Pancreas (tissue), 10 donors: Measurements from ENCODE around the gene RNF169. TPM values are rescaled to one million over a fixed set of nuclear protein-coding genes. Genes with fewer than 3 reads are reported as not detected.

Experiments
- ATAC-seq, 4 donors: fragments of 200-7000 bp; cut with Tn5 transposase; one replicate each; pipeline versions ENCODE4 v1.8.0 to v1.9.1; 2020; ENCODE audit warnings: mild to moderate bottlenecking in 4 of 4, moderate library complexity in 4 of 4
- DNase-seq, 6 donors: peaks; one replicate each; pipeline ENCODE4 v3.0.0-alpha.2; 2020
- FAIRE-seq: peaks from 2 replicates; lab custom pipeline; 2012; peaks lifted over from hg19 to GRCh38; lab: Jason Lieb, UNC
- H3K27ac ChIP-seq, 4 donors: fragments of 200-600 bp; sonication (generic); 1 replicate in 3 of 4; 2 replicates in 1 of 4; pipeline versions ENCODE4 v1.5.0 to v1.8.0; 2020
- H3K27me3 ChIP-seq, 4 donors: fragments of 200-600 bp; one replicate each; pipeline ENCODE4 v1.8.0; 2021
- H3K36me3 ChIP-seq, 3 donors: fragments of 200-600 bp; sonication (generic) in 1 of 3; one replicate each; pipeline versions ENCODE4 v1.5.0 to v1.8.0; 2020 to 2021
- H3K4me1 ChIP-seq, 3 donors: fragments of 200-600 bp; one replicate each; pipeline ENCODE4 v1.8.0; 2021
- H3K4me3 ChIP-seq, 4 donors: fragments of 200-600 bp; sonication (generic) in 2 of 4; one replicate each; pipeline versions ENCODE4 v1.5.0 to v1.8.0; 2020 to 2021
- H3K9me3 ChIP-seq, 4 donors: fragments of 200-600 bp; one replicate each; pipeline ENCODE4 v1.8.0; 2021
- CTCF ChIP-seq, 4 donors: fragments of 200-600 bp; sonication (generic) in 3 of 4; IDR thresholded peaks; one replicate each; pipeline versions ENCODE4 v1.5.0 to v1.8.0; 2021; ENCODE audit warnings: antibody characterized with exemption in 4 of 4
- WGBS, 2 donors: extraction: QIAGEN DNeasy Blood & Tissue Kit; methylation state at CpG; one replicate each; pipeline ENCODE4 v1.1.7; 2013; 5-methylcytosine and 5-hydroxymethylcytosine counted together
- intact Hi-C, 3 donors: fragments of 100-400 bp; cut with DNase I; formaldehyde crosslinking; loops; one replicate each; pipeline versions ENCODE4 v1.11.1 to v1.14.2; 2022
- polyA plus RNA-seq, 2 donors: library from polyadenylated mRNA; stranded (reverse); fragments of 200-250 nt; gene quantifications; one replicate each; pipeline ENCODE4 v1.2.3, GENCODE V29; 2013
- total RNA-seq, 6 donors: library from RNA; stranded (reverse); fragmentation: NEBNext Ultra II Directional in 4 of 6; extraction: Animal tissue kit (Norgen Biotek cat#: 25700) in 4 of 6; gene quantifications; one replicate each; pipeline versions ENCODE4 v1.2.1 to v1.2.4, GENCODE V29; 2021 to 2023
- donor health status: healthy with polysubstance abuse.
- donor health status: DM: no; HTN: no; CAD: no; lungs with moderate emphysema.
- donor health status: DM: no; HTN: no; CAD: no.
- donor health status: control.
- donor health status: control.
- donor health status: Bipolar disorder and iron deficiency.
- donor health status: DM: yes; HTN: yes; CAD: no.
- donor health status: DM: no; HTN: no; CAD: no.
- donor health status: DM: no; HTN: no; CAD: no.
- donor health status: DM: yes; HTN: yes; CAD: no.

RNF169 gene
- total and polyA plus RNA-seq, 8 donors = 2.3 to 12.0 (median 6.9) TPM

DNA sequence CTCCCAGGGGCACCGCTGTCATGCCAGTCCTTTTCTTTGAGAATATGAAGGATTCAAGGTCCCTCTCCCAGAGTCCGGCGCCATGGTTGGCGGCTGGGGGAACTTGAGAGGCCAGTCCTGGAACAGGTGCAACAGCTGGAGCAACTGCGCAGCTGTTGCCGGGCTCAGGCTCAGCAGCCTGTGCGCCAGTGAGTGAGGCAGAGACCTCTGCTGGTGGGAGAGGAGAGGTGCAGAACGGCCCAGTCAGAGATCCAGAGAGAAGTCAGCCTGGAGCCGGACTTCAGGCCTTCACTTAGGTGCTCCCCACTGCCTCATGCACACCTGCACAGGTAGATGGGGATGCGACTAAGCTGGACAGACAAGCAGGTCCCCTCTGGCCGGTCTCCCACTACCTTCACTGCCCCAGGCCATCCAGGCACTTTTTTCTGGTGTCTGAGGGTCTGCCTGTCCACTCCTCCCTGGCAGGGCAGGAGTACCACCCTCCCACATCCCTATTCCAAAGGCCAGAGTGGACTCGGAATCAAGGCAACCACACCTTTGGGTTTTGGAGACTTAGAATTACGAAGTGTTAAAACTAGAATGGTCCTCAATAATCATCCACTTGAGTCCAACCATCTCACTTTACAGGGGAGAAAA, 22.0 kb upstream of the RNF169 start:
- no peaks in the 10 kb centered on the region for H3K9me3 ChIP-seq
- intact Hi-C loops = loop anchor here in 1 of 3 donors (5.0 to 10.0 kb wide), 2 partner anchors 92 to 114 kb away; no protein-coding TSS in a partner anchor
- no peaks in the 10 kb centered on the region for H3K36me3 ChIP-seq
- peak; percentile 75 to 90 (median 90) for TF ChIP-seq CTCF (IDR thresholded peaks at IDR 0.05)
- H3K27ac ChIP-seq = no peak overlapping the region
- H3K4me3 ChIP-seq = no peak overlapping the region
- ATAC-seq (peak; percentile 96 to 99 (median 99)), FAIRE-seq (no peak), DNase-seq (peak; percentile 68 to 93 (median 83))
- H3K27me3 ChIP-seq = peaks cover 0 to 3% (median 1%) of the 10 kb centered on the region in 4 donors
- WGBS, 2 donors = 5 to 8% methylated on average over 13 of the region's 13 CpGs
- no peaks in the 10 kb centered on the region for H3K4me1 ChIP-seq

DNA sequence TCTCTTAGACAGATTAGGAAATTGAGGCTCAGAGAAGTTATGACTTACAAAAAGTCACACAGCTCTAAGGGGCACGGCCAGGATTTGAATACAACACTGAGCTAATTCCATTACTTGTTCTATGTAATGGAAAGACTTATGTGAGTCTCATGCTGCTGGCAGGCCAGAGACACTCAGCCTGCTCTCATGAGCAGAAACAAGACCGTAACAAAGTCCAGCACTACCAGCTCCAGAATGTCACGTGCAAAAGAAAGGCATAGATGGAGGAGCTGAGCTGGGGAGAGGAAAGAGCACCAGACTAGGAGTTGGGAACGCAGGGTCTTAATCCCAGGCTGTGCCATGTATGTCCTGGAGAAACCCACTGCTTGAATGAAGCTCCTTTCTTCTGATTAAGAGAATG, 19.3 kb upstream of the RNF169 start:
- no peak for FAIRE-seq
- no peaks in the 10 kb centered on the region for H3K9me3 ChIP-seq
- no peak overlapping the region for H3K27ac ChIP-seq
- WGBS, 2 donors = 79 to 87% methylated on average over 4 of the region's 4 CpGs
- intact Hi-C loops = loop anchor here in 1 of 3 donors (5.0 to 10.0 kb wide), 2 partner anchors 95 to 117 kb away; no protein-coding TSS in a partner anchor
- no peak for ATAC-seq
- no peak overlapping the region for H3K4me3 ChIP-seq
- no peaks in the 10 kb centered on the region for H3K36me3 ChIP-seq
- H3K27me3 ChIP-seq = peaks cover 0 to 7% (median 4%) of the 10 kb centered on the region in 4 donors
- no peak for TF ChIP-seq CTCF (IDR thresholded peaks at IDR 0.05)
- no peaks in the 10 kb centered on the region for H3K4me1 ChIP-seq
- DNase-seq = no peak

- intact Hi-C loops = loop anchor here in 1 of 3 donors (10.0 kb wide), 1 partner anchor 96 kb away; no protein-coding TSS in a partner anchor
- H3K27me3 ChIP-seq = peaks cover 0 to 7% (median 4%) of the 10 kb centered on the region in 4 donors
- H3K36me3 ChIP-seq = no peaks in the 10 kb centered on the region
- ATAC-seq = no peak
- TF ChIP-seq CTCF (IDR thresholded peaks at IDR 0.05) = no peak
- H3K4me3 ChIP-seq = peak overlapping the region in 2 of 4 donors; percentile 10 to 18
- H3K9me3 ChIP-seq = no peaks in the 10 kb centered on the region
- 8% methylated on average over 39 to 40 of the region's 40 CpGs for WGBS, 2 donors
- no peaks in the 10 kb centered on the region for H3K4me1 ChIP-seq
- H3K27ac ChIP-seq = no peak overlapping the region
- no peak for FAIRE-seq
- peak in 1 of 6 donors; percentile 60 for DNase-seq
Observed at GRCh38 chr11:74730571-74731260, 17.9 kb upstream of the RNF169 start.

- WGBS, 2 donors = 14 to 19% methylated on average over 52 to 69 of the region's 69 CpGs
- Histone ChIP-seq H3K27ac (no peak within 1 kb of the TSS), H3K27me3 (peaks cover 0 to 7% (median 4%) of the 10 kb centered on the region in 4 donors), H3K36me3 (no peaks in the 10 kb centered on the region), H3K9me3 (no peaks in the 10 kb centered on the region), H3K4me1 (no peaks in the 10 kb centered on the region), H3K4me3 (peak within 1 kb of the TSS in 2 of 4 donors; percentile 10 to 30)
- FAIRE-seq (no peak), ATAC-seq (peak in 3 of 4 donors; percentile 39 to 66 (median 61)), DNase-seq (peak in 2 of 6 donors; percentile 76 to 84)
- intact Hi-C loops = loop anchor here in 1 of 3 donors (10.0 kb wide), 1 partner anchor 97 kb away; no protein-coding TSS in a partner anchor
- no peak for TF ChIP-seq CTCF (IDR thresholded peaks at IDR 0.05)
Observed at GRCh38 chr11:74731301-74732094, 17.2 kb upstream of the RNF169 start, which contains the start of gene CHRDL2. CHRDL2 (minus strand) TSS chr11:74731426; CDS start chr11:74730888, 538 bp downstream.
